GM12878 (cell line): Measurements from ENCODE around the gene PSMD13. TPM values are rescaled to one million over a fixed set of nuclear protein-coding genes. Genes with fewer than 3 reads are reported as not detected.

Source experiments
- ATAC-seq: fragments of 200-7000 bp; cut with Tn5 transposase; 3 replicates; pipeline ENCODE4 v1.9.1; 2020; ENCODE audit warnings: mild to moderate bottlenecking, moderate library complexity
- BruUV-seq: library from RNA; stranded (reverse); fragments of 400-500 nt; replicated peaks from 2 replicates; lab custom pipeline; 2021; lab: Mats Ljungman, UMichigan
- CTCF ChIA-PET: fragments of 300-600 bp; sonication (Branson Sonifier 250); formaldehyde crosslinking; extraction: SDS; loops from one replicate; lab custom pipeline; 2021; ENCODE audit warnings: inconsistent platforms; lab: Yijun Ruan, JAX
- POLR2A ChIA-PET: fragments of 350-600 bp; formaldehyde crosslinking; extraction: SDS; loops from one replicate; lab custom pipeline; 2021; ENCODE audit warnings: inconsistent platforms; lab: Charles Lee
- RAD21 ChIA-PET: fragments of 300-600 bp; sonication (Branson Sonifier 250); formaldehyde crosslinking; loops from one replicate; lab custom pipeline; 2023; ENCODE audit warnings: antibody characterized with exemption; ENCODE audit not compliant: unreplicated experiment; lab: Charles Lee
- SMC1A ChIA-PET: fragments of 300-600 bp; sonication (Branson Sonifier 250); formaldehyde crosslinking; loops from one replicate; lab custom pipeline; 2023; ENCODE audit not compliant: unreplicated experiment, uncharacterized antibody; lab: Charles Lee
- DNase-seq: peaks from one replicate; pipeline ENCODE4 v3.0.0-alpha.2; 2011; ENCODE audit warnings: low read depth, low spot score
- FAIRE-seq: peaks from 3 replicates; lab custom pipeline; 2011; peaks lifted over from hg19 to GRCh38; lab: Jason Lieb, UNC
- H2AFZ ChIP-seq: 2 replicates; pipeline ENCODE4 v1.6.0; 2011; ENCODE audit warnings: low read depth, low read length, control low read depth; ENCODE audit not compliant: control insufficient read depth
- H3K27ac ChIP-seq: 2 replicates; pipeline ENCODE4 v1.5.1; 2011; ENCODE audit warnings: control low read depth; ENCODE audit not compliant: control insufficient read depth, insufficient read depth
- H3K27me3 ChIP-seq, 2 experiments: replicated peaks in 1 of 2; 2 replicates each; pipeline versions ENCODE4 v1.6.0 to v1.6.1; 2011; ENCODE audit warnings: low read length in 1 of 2; ENCODE audit not compliant: control insufficient read depth in 2 of 2, insufficient read depth in 2 of 2
- H3K36me3 ChIP-seq, 2 experiments: 2 replicates each; pipeline ENCODE4 v1.5.1; 2011; ENCODE audit warnings: low read length in 1 of 2; ENCODE audit not compliant: control insufficient read depth in 2 of 2, insufficient read depth in 2 of 2
- H3K4me1 ChIP-seq: 2 replicates; pipeline ENCODE4 v1.6.1; 2011; ENCODE audit warnings: mild to moderate bottlenecking, low read length, moderate library complexity, mixed read lengths; ENCODE audit not compliant: control insufficient read depth, insufficient read depth
- H3K4me2 ChIP-seq: 2 replicates; pipeline ENCODE4 v1.6.0; 2011; ENCODE audit warnings: control low read depth; ENCODE audit not compliant: control insufficient read depth, insufficient read depth
- H3K4me3 ChIP-seq: fragments of 200-600 bp; sonication (generic); 2 replicates; pipeline ENCODE4 v1.5.1; 2016
- H3K79me2 ChIP-seq: 2 replicates; pipeline ENCODE4 v1.6.0; 2011; ENCODE audit warnings: low read length; ENCODE audit not compliant: control insufficient read depth, insufficient read depth
- H3K9ac ChIP-seq: 2 replicates; pipeline ENCODE4 v1.8.0; 2011; ENCODE audit warnings: low read length, control low read depth, mixed read lengths; ENCODE audit not compliant: control insufficient read depth, insufficient read depth
- H3K9me3 ChIP-seq: replicated peaks from 3 replicates; pipeline ENCODE4 v1.5.1; 2011; ENCODE audit warnings: mild to moderate bottlenecking, low read length; ENCODE audit not compliant: control insufficient read depth, insufficient read depth
- H4K20me1 ChIP-seq: 2 replicates; pipeline ENCODE4 v1.6.0; 2011; ENCODE audit not compliant: control insufficient read depth, insufficient read depth
- BCLAF1 ChIP-seq: fragments of 450-650 bp; IDR thresholded peaks from 2 replicates; pipeline ENCODE4 v1.6.1; 2017; ENCODE audit warnings: antibody characterized with exemption, mild to moderate bottlenecking, moderate library complexity
- BHLHE40 ChIP-seq, 2 experiments: fragments of 450-650 bp in 1 of 2; IDR thresholded peaks; 2 replicates each; pipeline ENCODE4 v1.6.1; 2011 to 2017; ENCODE audit warnings: low read depth in 2 of 2, borderline replicate concordance in 1 of 2, improper control_type of control experiment in 1 of 2, low read length in 1 of 2, mild to moderate bottlenecking in 1 of 2
- BMI1 ChIP-seq: fragments of 450-650 bp; IDR thresholded peaks from 2 replicates; pipeline ENCODE4 v1.6.1; 2016; ENCODE audit warnings: mild to moderate bottlenecking, moderate library complexity, borderline replicate concordance
- CREM ChIP-seq: IDR thresholded peaks from 2 replicates; pipeline ENCODE4 v1.6.1; 2014; ENCODE audit warnings: antibody characterized with exemption, low read depth
- HCFC1 ChIP-seq: fragments of 150-350 bp; IDR thresholded peaks from 2 replicates; pipeline ENCODE4 v1.6.1; 2014; ENCODE audit warnings: low read length
- IKZF2 ChIP-seq, 2 experiments: fragments of 450-650 bp; IDR thresholded peaks; 2 replicates each; pipeline ENCODE4 v1.6.1; 2017; ENCODE audit warnings: mild to moderate bottlenecking in 2 of 2, moderate library complexity in 2 of 2
- MYC ChIP-seq: IDR thresholded peaks from 2 replicates; pipeline ENCODE4 v1.6.1; 2011; ENCODE audit warnings: mild to moderate bottlenecking, low read length, moderate library complexity, inconsistent platforms; ENCODE audit not compliant: insufficient read depth, insufficient replicate concordance, insufficient read length, severe bottlenecking
- NFYA ChIP-seq: IDR thresholded peaks from 2 replicates; pipeline ENCODE4 v1.6.1; 2011; ENCODE audit warnings: low read depth, mild to moderate bottlenecking, low read length, improper control_type of control experiment, borderline replicate concordance
- PAX8 ChIP-seq: fragments of 450-650 bp; IDR thresholded peaks from 2 replicates; pipeline ENCODE4 v1.6.1; 2017; ENCODE audit warnings: mild to moderate bottlenecking, moderate library complexity
- PKNOX1 ChIP-seq: fragments of 450-650 bp; IDR thresholded peaks from 2 replicates; pipeline ENCODE4 v1.6.1; 2016; ENCODE audit warnings: mild to moderate bottlenecking
- POLR2A ChIP-seq: IDR thresholded peaks from 2 replicates; pipeline ENCODE4 v1.6.1; 2011; ENCODE audit warnings: low read depth, mild to moderate bottlenecking, low read length
- STAT1 ChIP-seq: fragments of 450-650 bp; conservative IDR thresholded peaks from 2 replicates; pipeline ENCODE4 v1.6.1; 2014; ENCODE audit warnings: antibody characterized with exemption, mild to moderate bottlenecking
- TCF3 ChIP-seq: IDR thresholded peaks from 2 replicates; pipeline ENCODE4 v1.6.1; 2012; ENCODE audit warnings: low read depth, mild to moderate bottlenecking, low read length, borderline replicate concordance; ENCODE audit not compliant: insufficient read depth
- WGBS: methylation state at CpG from one replicate; pipeline ENCODE4 v1.1.6; 2016; ENCODE audit warnings: low lambda C conversion rate; ENCODE audit not compliant: insufficient replicate concordance, insufficient coverage; ENCODE audit errors: missing lambda C conversion rate; 5-methylcytosine and 5-hydroxymethylcytosine counted together
- in situ Hi-C: fragments of 300-500 bp; cut with MboI; formaldehyde crosslinking; loops from 9 replicates; pipeline ENCODE4 v1.14.3; 2018; ENCODE audit warnings: mixed read lengths
- intact Hi-C: fragments of 100-400 bp; cut with micrococcal nuclease; formaldehyde crosslinking; loops from one replicate; pipeline ENCODE4 v1.14.2; 2022; ENCODE audit not compliant: unreplicated experiment
- polyA plus RNA-seq, 11 experiments: library from polyadenylated mRNA; depleted of rRNA in 4 of 11; unstranded in 6 of 11; stranded (reverse) in 5 of 11; fragments of >200 nt; fragmentation: Nextera tagmentation in 4 of 11; fragmentation: Illumina TruSeq in 1 of 11; extraction: Ambion mirVana in 4 of 11; extraction: Trizol in 1 of 11; gene quantifications; 1 replicate in 1 of 11; 2 replicates in 10 of 11; pipeline versions ENCODE4 v1.2.1 to v1.2.3, GENCODE V29; 2011 to 2016; ENCODE audit warnings: inconsistent platforms in 2 of 11, missing spikeins in 2 of 11, low read depth in 1 of 11
- total RNA-seq, 4 experiments: library from RNA; depleted of rRNA in 3 of 4; stranded (reverse); fragments of >200 nt in 3 of 4; fragmentation: Illumina TruSeq in 1 of 4; extraction: Trizol in 1 of 4; gene quantifications; 2 replicates each; pipeline versions ENCODE4 v1.2.1 to v1.2.3, GENCODE V29; 2013 to 2021
- TF ChIP-seq, protein P1 (sequence below): IDR thresholded peaks from 2 replicates; pipeline ENCODE4 v1.6.1; 2012; ENCODE audit warnings: low read length, inconsistent platforms
- TF ChIP-seq, protein P2 (sequence below): fragments of 450-650 bp; IDR thresholded peaks from 2 replicates; pipeline ENCODE4 v1.6.1; 2017; ENCODE audit warnings: borderline replicate concordance

Gene PSMD13
- total and polyA plus RNA-seq, 10 of the 15 experiments (the other 5 are each of a cell fraction or from before 2014, with no cell fraction given) = 141 to 303 (median 177) TPM

- Histone ChIP-seq H3K27ac (peak overlapping the region; percentile 7), H4K20me1 (no peaks in the 10 kb centered on the region), H3K4me2 (peak overlapping the region; percentile 1), H3K9ac (peak overlapping the region; percentile 35; the same call in 1 of the 2 replicates), H3K4me1 (no peaks in the 10 kb centered on the region), H3K79me2 (no peaks in the 10 kb centered on the region), H3K9me3 (no peaks in the 10 kb centered on the region), H3K36me3 (peaks cover 0 to 3% of the 10 kb centered on the region in 2 experiments; a peak in 2 of 4 replicates), H3K27me3 (no peaks in the 10 kb centered on the region), H3K4me3 (peak overlapping the region; percentile 37; the same call in 1 of the 2 replicates), H2AFZ (peak overlapping the region; percentile 63)
- ChIA-PET SMC1A (no interaction called here), CTCF (no interaction called here), POLR2A (interaction anchor here (0.5 kb wide), 1 partner anchor 21 kb away, joined by 5 read pairs; no protein-coding TSS in a partner anchor), RAD21 (interaction anchor here (0.7 kb wide), 1 partner anchor 374 kb away, joined by 3 read pairs; no protein-coding TSS in a partner anchor)
- peak; percentile 79 for FAIRE-seq
- WGBS = 33% methylated on average over 10 of the region's 10 CpGs
- in situ Hi-C loops = no loop called here
- intact Hi-C loops = no loop called here
- peak; percentile 53 for DNase-seq
- peak; percentile 99 for ATAC-seq
- no TSS peak for BruUV-seq
- no peak for TF ChIP-seq HCFC1
- no peak for TF ChIP-seq MYC
- no peak for TF ChIP-seq PKNOX1
- no peak for TF ChIP-seq TCF3
- TF ChIP-seq PAX8 = no peak
- TF ChIP-seq IKZF2 (IDR thresholded peaks at IDR 0.05) = peak; percentile 33 to 45; a peak in 3 of 4 replicates
- TF ChIP-seq POLR2A = peak; percentile 46; the same call in 1 of the 2 replicates
- TF ChIP-seq NFYA = no peak
- TF ChIP-seq, protein P1, sequence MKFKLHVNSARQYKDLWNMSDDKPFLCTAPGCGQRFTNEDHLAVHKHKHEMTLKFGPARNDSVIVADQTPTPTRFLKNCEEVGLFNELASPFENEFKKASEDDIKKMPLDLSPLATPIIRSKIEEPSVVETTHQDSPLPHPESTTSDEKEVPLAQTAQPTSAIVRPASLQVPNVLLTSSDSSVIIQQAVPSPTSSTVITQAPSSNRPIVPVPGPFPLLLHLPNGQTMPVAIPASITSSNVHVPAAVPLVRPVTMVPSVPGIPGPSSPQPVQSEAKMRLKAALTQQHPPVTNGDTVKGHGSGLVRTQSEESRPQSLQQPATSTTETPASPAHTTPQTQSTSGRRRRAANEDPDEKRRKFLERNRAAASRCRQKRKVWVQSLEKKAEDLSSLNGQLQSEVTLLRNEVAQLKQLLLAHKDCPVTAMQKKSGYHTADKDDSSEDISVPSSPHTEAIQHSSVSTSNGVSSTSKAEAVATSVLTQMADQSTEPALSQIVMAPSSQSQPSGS = no peak
- TF ChIP-seq, protein P2, sequence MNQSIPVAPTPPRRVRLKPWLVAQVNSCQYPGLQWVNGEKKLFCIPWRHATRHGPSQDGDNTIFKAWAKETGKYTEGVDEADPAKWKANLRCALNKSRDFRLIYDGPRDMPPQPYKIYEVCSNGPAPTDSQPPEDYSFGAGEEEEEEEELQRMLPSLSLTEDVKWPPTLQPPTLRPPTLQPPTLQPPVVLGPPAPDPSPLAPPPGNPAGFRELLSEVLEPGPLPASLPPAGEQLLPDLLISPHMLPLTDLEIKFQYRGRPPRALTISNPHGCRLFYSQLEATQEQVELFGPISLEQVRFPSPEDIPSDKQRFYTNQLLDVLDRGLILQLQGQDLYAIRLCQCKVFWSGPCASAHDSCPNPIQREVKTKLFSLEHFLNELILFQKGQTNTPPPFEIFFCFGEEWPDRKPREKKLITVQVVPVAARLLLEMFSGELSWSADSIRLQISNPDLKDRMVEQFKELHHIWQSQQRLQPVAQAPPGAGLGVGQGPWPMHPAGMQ = no peak
- TF ChIP-seq CREM = no peak
- no peak for TF ChIP-seq STAT1
- no peak for TF ChIP-seq BMI1
- no peak for TF ChIP-seq BHLHE40 (IDR thresholded peaks at IDR 0.05; ENCODE audit: borderline replicate concordance in 1 of 2, low read depth in 2 of 2, low read length in 1 of 2)
- TF ChIP-seq BCLAF1 = no peak
Measured at GRCh38 chr11:225734-226453, 10.9 kb upstream of the PSMD13 start.
